LNCAP (cell line): ENCODE data around the gene BUD13.

Source experiments
- TF ChIP-seq, protein P1 (sequence below): fragments of 450-650 bp; IDR thresholded peaks from 2 replicates; pipeline ENCODE4 v1.5.1; 2017; ENCODE audit warnings: mild to moderate bottlenecking

Gene BUD13

DNA sequence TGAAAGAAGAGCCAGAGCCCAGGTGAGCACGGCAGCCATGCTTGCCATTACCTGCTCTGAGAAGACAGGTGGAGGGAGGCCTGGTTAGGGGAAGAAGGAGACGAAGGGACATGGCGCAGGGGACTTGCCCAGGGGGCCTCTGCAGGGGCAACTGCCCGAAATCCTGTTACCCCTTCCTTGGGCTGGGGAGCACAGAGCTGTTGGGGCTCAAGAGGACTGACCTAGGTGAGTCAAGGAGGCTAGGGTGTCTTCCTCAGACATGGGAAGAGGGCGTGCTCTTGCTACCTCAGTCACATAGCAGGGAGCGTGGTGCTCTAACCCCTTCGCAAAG is 19.0 kb upstream of the BUD13 start, which contains the start of gene APOA5:
APOA5 (minus strand) TSS at position 67 of the 331 bp plus-strand sequence; CDS start at position 48, 19 bp downstream.
- TF ChIP-seq, protein P1, sequence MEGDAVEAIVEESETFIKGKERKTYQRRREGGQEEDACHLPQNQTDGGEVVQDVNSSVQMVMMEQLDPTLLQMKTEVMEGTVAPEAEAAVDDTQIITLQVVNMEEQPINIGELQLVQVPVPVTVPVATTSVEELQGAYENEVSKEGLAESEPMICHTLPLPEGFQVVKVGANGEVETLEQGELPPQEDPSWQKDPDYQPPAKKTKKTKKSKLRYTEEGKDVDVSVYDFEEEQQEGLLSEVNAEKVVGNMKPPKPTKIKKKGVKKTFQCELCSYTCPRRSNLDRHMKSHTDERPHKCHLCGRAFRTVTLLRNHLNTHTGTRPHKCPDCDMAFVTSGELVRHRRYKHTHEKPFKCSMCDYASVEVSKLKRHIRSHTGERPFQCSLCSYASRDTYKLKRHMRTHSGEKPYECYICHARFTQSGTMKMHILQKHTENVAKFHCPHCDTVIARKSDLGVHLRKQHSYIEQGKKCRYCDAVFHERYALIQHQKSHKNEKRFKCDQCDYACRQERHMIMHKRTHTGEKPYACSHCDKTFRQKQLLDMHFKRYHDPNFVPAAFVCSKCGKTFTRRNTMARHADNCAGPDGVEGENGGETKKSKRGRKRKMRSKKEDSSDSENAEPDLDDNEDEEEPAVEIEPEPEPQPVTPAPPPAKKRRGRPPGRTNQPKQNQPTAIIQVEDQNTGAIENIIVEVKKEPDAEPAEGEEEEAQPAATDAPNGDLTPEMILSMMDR = no peak

DNA sequence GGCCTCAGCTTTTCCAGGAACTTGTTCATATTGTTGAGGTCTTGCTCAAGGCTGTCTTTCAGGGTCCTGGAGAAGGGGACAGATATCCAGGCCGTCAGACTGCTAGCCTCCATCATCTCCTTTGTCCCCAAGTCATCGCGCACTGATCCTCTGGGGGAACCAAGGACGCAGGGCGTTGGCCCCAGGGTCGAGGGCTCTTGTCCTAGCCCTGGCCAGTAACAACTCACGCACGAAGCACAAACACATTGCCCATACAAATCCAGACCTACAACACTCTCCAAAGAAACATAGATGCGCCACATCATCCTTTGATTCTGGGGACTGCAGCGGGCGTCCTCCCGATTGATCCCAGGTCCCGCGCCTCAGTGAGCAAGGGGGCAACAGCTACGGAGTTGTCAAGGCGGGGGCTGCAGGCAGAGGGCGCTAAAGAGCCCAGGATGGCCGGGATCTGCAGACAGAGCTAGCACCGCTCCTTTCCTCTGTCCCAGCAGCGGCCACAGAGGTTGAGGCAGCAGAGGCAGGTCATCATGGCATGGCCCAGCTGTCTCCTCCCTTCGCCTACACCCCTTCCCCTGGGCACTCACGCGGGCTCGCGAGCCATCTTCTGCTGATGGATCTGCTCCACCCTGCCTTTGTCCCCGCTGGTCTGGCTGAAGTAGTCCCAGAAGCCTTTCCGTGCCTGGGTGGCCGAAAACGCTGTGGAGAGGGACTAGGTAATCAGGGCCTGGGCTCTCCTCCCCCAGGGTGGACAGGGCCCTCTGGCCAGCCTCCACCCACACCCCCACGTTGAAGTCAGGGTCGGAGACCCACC is 18.4 kb upstream of the BUD13 start:
- TF ChIP-seq, protein P1 = peak; percentile 93

DNA sequence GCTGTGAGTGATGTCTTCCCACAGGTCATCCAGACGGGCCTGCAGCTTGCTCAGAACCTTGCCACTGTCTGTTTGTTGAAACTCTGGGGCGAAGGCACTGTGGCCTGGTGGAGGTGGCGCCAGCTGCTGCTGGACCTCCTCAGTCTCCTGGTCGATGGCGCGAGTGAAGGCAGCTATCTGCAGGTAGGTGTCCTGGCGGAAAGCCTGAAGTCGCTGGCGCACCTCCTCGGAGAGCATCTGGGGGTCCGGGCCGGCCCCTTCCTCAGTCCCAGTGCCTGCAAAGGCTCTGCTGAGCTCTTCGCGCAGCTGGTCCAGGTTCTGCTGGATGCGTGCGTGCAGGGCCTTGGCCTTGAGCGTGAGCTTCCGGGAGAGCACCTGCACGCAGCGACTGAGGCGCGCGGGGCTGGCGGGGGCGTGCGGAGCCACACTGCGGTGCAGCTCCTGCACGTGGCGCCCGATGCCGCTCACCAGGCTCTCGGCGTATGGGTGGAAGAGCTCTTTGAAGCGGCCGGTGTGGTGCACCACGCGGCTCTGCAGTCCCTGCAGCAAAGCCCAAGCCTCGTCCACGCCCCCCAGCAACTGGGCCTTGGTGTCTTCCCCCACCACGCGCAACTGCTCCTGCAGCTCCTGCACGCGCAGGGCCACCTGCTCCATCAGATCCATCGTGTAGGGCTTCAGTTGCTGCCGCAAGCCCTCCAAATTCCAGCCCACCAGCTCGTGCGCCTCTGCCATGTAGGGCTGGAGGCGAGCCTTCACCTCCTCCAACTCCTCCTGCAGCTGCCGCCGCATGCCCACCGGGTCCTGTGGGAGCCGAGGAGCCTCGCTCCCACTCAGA is 17.6 kb upstream of the BUD13 start:
- TF ChIP-seq, protein P1 = no peak

DNA sequence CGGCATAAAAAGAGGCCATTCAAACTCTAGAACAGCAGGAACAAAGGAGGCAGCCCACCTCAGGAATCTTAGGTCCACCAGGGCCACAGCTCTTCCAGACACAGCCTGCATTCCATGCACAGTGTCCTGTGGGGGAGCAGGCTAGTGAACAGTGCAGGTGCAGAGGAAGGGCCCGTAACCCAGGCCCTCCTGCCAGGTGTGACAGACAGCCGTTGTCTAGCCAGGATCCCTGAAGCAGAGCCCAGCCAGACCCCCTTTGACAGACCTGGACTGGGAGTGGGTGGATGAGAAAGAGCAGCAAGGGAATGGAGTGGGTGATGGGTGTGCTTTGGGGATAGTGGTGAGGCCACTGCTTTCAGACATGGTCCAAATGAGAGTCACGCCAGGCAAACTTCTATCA is 16.2 kb upstream of the BUD13 start:
- TF ChIP-seq, protein P1 = no peak

- TF ChIP-seq, protein P1 = no peak
Observed at GRCh38 chr11:116788534-116788933, 15.7 kb upstream of the BUD13 start.

DNA sequence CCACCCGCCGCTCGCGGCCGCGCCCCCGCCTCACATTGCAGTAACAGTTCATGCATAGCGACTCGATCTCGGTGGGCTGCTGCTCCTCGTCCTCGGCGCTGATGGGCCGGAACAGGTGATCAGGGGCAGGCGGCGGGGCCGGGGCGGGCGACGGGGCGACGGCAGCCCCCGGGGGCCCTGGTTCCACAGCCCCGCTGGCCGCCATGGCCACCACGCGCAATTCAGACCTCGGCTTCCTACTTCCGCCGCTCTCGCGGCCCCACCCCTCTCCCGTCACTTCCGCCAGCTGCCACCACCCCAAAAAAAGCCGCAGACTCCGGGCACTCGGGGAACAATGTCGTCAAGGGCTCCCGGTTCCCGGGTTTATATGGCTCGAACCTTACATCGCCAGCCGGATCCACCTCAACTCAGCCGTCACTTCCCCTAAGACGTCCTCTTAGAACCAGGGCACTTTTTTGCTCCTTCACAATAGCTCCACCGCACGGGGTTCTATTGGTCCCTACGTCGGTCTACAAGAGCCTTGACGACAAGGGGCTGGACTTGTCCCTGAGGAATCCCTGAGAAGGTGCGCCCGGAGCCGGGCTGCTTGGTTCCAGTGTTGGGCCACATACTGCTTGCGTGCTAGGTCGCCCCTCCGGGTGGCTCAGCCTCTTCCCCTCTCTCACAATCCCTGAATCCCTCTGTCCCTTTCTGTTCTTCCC is 15.1 kb upstream of the BUD13 start, which contains the start of gene ZPR1:
ZPR1 (minus strand) TSS at position 238 of the 701 bp plus-strand sequence; CDS start at position 205, 33 bp downstream.
- TF ChIP-seq, protein P1 = no peak

- TF ChIP-seq, protein P1 = no peak
Observed at GRCh38 chr11:116787436-116787785, 14.6 kb upstream of the BUD13 start.
